ENCODE data around the gene SRPK3.

DNA sequence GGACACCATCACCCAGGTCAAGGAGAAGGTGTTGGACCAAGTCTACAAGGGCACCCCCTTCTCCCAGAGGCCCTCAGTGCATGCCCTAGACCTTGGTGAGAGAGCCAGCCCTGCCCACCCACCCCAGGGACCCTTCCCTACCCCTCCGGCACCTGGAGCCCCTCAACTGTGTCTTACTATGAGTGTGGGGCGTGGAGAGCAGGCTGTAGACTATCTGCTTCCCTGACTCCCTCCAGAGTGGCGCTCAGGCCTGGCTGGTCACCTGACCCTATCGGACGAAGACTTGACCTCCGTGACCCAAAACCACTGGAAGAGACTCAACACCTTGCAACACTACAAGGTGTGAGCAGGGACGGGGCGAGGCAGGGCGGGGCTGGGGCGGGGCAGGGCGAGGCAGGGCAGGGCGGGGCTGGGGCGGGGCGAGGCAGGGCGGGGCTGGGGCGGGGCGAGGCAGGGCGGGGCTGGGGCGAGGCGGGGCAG, 4.7 kb upstream of the SRPK3 start:
- TF ChIP-seq CTCF (IDR thresholded peaks at IDR 0.05; ENCODE audit: low read depth, low read length, missing input control) (no peak), HNF4G (IDR thresholded peaks at IDR 0.05) (no peak), YY1 (IDR thresholded peaks at IDR 0.05) (no peak), MAX (IDR thresholded peaks at IDR 0.05) (no peak), SP1 (IDR thresholded peaks at IDR 0.05) (no peak), TAF1 (conservative IDR thresholded peaks at IDR 0.05) (no peak), GABPA (IDR thresholded peaks at IDR 0.05 in 1 of 2, conservative IDR thresholded peaks at IDR 0.05 in 1 of 2) (no peak), RAD21 (IDR thresholded peaks at IDR 0.05) (no peak)
- TF ChIP-seq, protein P1, sequence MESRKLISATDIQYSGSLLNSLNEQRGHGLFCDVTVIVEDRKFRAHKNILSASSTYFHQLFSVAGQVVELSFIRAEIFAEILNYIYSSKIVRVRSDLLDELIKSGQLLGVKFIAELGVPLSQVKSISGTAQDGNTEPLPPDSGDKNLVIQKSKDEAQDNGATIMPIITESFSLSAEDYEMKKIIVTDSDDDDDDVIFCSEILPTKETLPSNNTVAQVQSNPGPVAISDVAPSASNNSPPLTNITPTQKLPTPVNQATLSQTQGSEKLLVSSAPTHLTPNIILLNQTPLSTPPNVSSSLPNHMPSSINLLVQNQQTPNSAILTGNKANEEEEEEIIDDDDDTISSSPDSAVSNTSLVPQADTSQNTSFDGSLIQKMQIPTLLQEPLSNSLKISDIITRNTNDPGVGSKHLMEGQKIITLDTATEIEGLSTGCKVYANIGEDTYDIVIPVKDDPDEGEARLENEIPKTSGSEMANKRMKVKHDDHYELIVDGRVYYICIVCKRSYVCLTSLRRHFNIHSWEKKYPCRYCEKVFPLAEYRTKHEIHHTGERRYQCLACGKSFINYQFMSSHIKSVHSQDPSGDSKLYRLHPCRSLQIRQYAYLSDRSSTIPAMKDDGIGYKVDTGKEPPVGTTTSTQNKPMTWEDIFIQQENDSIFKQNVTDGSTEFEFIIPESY (IDR thresholded peaks at IDR 0.05) = no peak
- TF ChIP-seq, protein P2, sequence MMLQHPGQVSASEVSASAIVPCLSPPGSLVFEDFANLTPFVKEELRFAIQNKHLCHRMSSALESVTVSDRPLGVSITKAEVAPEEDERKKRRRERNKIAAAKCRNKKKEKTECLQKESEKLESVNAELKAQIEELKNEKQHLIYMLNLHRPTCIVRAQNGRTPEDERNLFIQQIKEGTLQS (IDR thresholded peaks at IDR 0.05) = no peak

Data from liver (tissue), 3 donors.